ENCODE data around the gene VGF.
A peak's percentile ranks its signal among the peaks of the same experiment; 100 is the strongest.

Gene VGF

DNA sequence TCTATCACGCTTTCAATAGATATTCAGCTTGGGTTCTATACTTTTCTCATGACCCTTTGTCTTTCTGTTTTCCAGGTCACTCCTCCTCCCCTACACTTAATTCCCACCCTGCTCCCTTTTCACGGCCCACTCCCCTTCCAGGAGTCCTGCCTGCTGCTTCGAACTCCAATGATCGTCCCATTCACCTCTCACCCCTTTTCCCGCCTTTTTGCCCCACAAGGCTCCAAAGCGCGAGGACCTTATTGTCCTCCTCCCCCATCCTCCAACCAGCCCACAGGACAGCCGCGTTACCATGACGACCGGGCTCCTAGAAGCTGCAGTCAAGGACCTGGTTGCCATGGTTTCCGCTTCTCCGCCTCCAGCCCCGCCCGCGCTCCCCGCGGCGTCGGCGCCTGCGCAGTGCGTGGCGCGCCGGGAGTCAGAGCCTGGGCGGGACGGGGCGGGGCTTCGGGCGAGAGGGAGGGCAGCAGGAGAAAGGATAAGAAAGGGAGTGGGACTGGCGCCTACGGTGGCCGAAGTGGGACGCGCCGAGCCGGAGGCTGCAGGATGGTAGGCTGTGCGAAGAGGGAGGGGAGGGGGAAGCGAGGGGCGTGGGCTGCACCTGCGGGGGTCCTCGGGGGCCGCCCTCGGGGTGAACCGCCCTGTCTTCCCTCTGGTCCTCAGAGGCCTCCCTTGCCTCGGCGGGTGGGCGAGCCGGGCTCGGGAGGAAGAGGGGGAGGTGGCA is 11.2 kb downstream of the VGF start, which contains the start of gene AP1S1:
Gene AP1S1, plus strand, starts transcription at position 508 of the 724 bp plus-strand sequence. Its CDS starts 39 bp downstream, at position 547.
- no peak for TF ChIP-seq CTCF (IDR thresholded peaks at IDR 0.05)

GRCh38 chr7:101151908-101152651 is 13.3 kb downstream of the VGF start:
- no peak for TF ChIP-seq CTCF (IDR thresholded peaks at IDR 0.05)

DNA sequence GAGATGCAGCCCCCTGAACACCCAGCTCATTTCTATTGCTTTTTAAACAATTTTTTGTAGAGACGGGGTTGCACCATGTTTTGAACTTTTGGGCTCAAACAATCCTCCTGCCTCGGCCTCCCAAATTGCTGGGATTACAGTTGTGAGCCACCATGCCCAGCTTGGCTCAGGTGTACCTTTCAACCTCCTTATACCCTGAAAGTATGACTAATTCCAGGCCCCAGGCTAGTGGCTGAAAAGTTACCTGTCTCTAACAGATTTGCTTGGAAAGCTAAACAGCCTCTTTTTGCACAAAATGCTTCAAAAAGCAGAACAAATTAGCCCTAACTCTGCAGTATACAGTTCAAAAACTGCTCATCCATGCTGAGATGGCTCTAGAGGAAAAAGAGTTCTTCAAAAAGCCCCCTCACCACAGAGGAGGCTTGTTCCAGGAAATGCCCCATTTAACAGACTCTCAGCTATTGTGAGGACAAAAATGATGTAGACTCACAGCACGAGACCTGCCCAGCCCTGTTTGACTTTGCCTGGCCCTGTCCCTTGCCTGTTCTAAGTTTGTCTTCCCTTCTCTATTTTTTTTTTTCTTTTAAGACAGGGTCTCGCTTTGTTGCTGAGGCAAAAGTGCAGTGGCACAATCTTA is 24.5 kb downstream of the VGF start:
- no peak for TF ChIP-seq CTCF (IDR thresholded peaks at IDR 0.05)

DNA sequence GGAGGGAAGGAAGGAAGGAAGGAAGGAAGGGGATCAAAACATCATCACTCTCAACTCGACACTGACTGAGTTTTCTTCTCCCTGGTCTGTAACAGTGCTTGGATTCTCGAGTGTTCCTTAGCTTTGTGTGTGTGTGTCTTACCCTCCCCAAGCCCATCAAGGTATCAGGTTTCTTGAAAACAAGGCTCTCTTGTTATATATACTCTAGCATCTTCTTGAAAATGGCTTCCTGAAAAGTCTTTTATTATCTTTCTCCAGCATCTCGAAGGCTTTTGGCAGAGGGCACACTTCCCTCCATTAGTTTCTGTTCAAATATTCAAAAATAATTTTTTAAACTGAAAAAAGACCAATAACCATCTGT is 25.1 kb downstream of the VGF start:
- no peak for TF ChIP-seq CTCF (IDR thresholded peaks at IDR 0.05)

DNA sequence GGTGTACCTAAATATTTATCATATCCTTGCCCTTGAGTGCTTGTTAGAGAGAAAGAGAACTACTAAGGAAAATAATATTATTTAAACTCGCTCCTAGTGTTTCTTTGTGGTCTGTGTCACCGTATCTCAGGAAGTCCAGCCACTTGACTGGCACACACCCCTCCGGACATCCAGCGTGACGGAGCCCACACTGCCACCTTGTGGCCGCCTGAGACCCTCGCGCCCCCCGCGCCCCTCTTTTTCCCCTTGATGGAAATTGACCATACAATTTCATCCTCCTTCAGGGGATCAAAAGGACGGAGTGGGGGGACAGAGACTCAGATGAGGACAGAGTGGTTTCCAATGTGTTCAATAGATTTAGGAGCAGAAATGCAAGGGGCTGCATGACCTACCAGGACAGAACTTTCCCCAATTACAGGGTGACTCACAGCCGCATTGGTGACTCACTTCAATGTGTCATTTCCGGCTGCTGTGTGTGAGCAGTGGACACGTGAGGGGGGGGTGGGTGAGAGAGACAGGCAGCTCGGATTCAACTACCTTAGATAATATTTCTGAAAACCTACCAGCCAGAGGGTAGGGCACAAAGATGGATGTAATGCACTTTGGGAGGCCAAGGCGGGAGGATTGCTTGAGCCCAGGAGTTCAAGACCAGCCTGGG is 27.0 kb downstream of the VGF start:
- peak; percentile 92 for TF ChIP-seq CTCF (IDR thresholded peaks at IDR 0.05)

GRCh38 chr7:101137651-101138212 is 27.6 kb downstream of the VGF start:
- no peak for TF ChIP-seq CTCF (IDR thresholded peaks at IDR 0.05)

DNA sequence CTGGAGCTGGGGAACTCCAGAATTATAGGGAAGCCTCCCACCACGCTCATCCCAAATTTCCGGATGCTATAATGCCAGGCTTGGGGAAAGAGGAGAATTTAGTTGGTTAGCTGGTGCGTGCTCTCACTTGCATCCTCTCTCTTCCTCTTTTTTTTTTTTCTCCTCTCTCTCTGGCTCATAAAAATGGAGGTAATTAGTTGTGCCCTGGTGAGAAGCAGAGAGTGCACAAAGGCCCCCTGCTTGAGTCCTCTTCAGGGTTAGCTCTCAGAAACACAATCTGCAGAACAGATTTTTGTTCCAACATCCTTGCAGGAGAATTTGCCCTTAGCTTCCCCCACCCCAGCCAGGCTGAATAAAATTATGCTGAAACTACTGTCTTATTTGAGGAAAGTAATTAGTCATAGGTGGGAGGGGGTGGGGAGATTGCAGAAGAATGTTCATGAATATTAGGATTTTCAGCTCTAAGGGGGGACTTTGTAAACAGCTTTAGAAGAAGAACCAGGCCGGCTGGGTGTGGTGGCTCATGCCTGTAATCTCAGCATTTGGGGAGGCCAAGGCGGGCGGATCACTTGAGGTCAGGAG is 30.9 kb downstream of the VGF start:
- no peak for TF ChIP-seq CTCF (IDR thresholded peaks at IDR 0.05)

Measured in LNCAP (cell line).